ENCODE results near the gene ZNF581.

The ZNF581 gene

DNA sequence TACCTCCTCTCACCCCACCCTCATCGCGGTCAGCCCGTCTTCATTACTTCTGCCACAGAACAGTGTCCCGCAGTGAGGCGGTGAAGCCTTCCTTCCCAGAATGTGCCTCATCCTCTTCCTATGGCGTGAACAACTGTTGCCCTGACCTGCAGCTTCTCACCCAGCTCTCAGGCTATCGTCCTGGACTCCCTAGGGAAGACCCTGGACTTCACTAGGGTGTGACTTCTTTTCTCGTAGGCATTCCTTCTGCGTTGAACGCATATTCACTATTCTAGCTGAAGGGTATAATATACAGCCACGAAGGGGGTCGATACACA, 37.0 kb upstream of the ZNF581 start:
- H4K20me1 ChIP-seq (ENCODE audit: insufficient read depth, low read length), result no peaks in the 10 kb centered on the region

DNA sequence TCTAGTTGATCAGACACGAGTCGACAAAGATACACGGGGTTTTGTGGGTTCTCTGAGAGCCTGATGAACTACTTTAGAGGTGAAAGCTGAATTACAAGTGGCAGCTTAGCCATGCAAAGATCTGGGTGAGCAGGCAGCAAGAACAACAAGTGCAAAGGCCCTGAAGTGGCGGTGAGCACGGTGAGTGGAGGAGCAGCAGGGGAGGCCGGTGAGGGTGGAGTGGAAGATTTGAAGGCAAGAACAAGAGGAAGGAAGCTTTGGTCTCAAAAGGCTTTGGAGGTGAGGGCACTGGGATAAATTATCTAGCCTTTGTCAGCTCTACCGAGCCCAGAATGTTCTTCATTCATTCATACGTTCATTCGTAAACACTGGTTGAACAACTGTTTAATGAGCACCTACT, 36.6 kb upstream of the ZNF581 start:
- Histone ChIP-seq H3F3A (ENCODE audit: insufficient read depth, low read length) (no peaks in the 10 kb centered on the region; the same call in 1 of the 2 replicates), H3K9me2 (ENCODE audit: low read depth, low read length) (no peaks in the 10 kb centered on the region), H3K4me3 (ENCODE audit: low read depth, low read length, poor library complexity, severe bottlenecking) (peak overlapping the region; percentile 85), H3K27ac (ENCODE audit: low read depth, low read length, poor library complexity, severe bottlenecking) (peak overlapping the region; percentile 48), H3K36me3 (ENCODE audit: insufficient read depth, low read length) (peaks cover 19% of the 10 kb centered on the region), H3K9me3 (ENCODE audit: low read length) (no peaks in the 10 kb centered on the region), H3K9ac (ENCODE audit: low read length) (peak overlapping the region; percentile 96; the same call in 1 of the 2 replicates), H3K27me3 (ENCODE audit: insufficient read depth, low read length) (no peaks in the 10 kb centered on the region), H3K79me2 (ENCODE audit: insufficient read depth, low read length) (no peaks in the 10 kb centered on the region), H4K20me1 (ENCODE audit: insufficient read depth, low read length) (no peaks in the 10 kb centered on the region), H2AFZ (ENCODE audit: low read length) (no peak overlapping the region), H3K4me2 (ENCODE audit: low read length) (peak overlapping the region; percentile 89), H3K4me1 (ENCODE audit: insufficient read depth, low read length, severe bottlenecking) (peaks cover 13% of the 10 kb centered on the region)
- TF ChIP-seq EZH2 (IDR thresholded peaks at IDR 0.05; ENCODE audit: borderline replicate concordance, low read length), result no peak
- TF ChIP-seq, protein P1, sequence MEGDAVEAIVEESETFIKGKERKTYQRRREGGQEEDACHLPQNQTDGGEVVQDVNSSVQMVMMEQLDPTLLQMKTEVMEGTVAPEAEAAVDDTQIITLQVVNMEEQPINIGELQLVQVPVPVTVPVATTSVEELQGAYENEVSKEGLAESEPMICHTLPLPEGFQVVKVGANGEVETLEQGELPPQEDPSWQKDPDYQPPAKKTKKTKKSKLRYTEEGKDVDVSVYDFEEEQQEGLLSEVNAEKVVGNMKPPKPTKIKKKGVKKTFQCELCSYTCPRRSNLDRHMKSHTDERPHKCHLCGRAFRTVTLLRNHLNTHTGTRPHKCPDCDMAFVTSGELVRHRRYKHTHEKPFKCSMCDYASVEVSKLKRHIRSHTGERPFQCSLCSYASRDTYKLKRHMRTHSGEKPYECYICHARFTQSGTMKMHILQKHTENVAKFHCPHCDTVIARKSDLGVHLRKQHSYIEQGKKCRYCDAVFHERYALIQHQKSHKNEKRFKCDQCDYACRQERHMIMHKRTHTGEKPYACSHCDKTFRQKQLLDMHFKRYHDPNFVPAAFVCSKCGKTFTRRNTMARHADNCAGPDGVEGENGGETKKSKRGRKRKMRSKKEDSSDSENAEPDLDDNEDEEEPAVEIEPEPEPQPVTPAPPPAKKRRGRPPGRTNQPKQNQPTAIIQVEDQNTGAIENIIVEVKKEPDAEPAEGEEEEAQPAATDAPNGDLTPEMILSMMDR (IDR thresholded peaks at IDR 0.05; ENCODE audit: low read length), result no peak

More for the DNA sequence above, 37.0 kb upstream of the ZNF581 start:
- Histone ChIP-seq H3K4me2 (ENCODE audit: low read length) (peak overlapping the region; percentile 89), H3K36me3 (ENCODE audit: insufficient read depth, low read length) (peaks cover 19% of the 10 kb centered on the region), H3K9me3 (ENCODE audit: low read length) (no peaks in the 10 kb centered on the region), H2AFZ (ENCODE audit: low read length) (no peak overlapping the region), H3F3A (ENCODE audit: insufficient read depth, low read length) (no peaks in the 10 kb centered on the region; the same call in 1 of the 2 replicates), H3K4me1 (ENCODE audit: insufficient read depth, low read length, severe bottlenecking) (peaks cover 14% of the 10 kb centered on the region), H3K79me2 (ENCODE audit: insufficient read depth, low read length) (no peaks in the 10 kb centered on the region), H3K27ac (ENCODE audit: low read depth, low read length, poor library complexity, severe bottlenecking) (peak overlapping the region; percentile 48), H3K9ac (ENCODE audit: low read length) (peak overlapping the region; percentile 96), H3K9me2 (ENCODE audit: low read depth, low read length) (no peaks in the 10 kb centered on the region), H3K27me3 (ENCODE audit: insufficient read depth, low read length) (no peaks in the 10 kb centered on the region), H3K4me3 (ENCODE audit: low read depth, low read length, poor library complexity, severe bottlenecking) (peak overlapping the region; percentile 85)
- TF ChIP-seq, protein P1 (IDR thresholded peaks at IDR 0.05; ENCODE audit: low read length), result no peak
- no peak for TF ChIP-seq EZH2 (IDR thresholded peaks at IDR 0.05; ENCODE audit: borderline replicate concordance, low read length)

DNA sequence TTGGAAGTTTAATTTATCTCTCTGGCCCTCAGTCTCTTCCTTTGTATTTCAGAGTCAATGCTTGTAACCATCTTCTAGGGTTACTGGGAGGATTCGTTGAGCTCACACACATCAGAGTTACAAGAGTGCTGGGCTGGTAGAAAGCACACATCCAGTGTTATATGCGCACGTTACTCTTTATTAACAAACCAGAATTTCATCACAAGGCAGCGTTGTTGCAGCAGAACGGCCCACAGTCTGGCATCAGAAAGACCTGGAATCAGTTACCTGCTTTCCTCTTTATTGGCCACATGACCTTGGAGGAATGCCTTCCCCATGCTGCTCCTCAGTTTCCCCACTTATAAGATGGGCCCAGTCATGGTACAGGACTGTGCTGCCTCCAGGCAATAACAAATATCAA, 34.1 kb upstream of the ZNF581 start:
- Histone ChIP-seq H3K36me3 (ENCODE audit: insufficient read depth, low read length) (peaks cover 19% of the 10 kb centered on the region), H3K9me2 (ENCODE audit: low read depth, low read length) (no peaks in the 10 kb centered on the region), H3K9me3 (ENCODE audit: low read length) (no peaks in the 10 kb centered on the region), H3K4me2 (ENCODE audit: low read length) (no peak overlapping the region), H3K4me1 (ENCODE audit: insufficient read depth, low read length, severe bottlenecking) (peaks cover 12% of the 10 kb centered on the region), H3K27me3 (ENCODE audit: insufficient read depth, low read length) (no peaks in the 10 kb centered on the region), H2AFZ (ENCODE audit: low read length) (no peak overlapping the region), H3K4me3 (ENCODE audit: low read depth, low read length, poor library complexity, severe bottlenecking) (no peak overlapping the region), H3F3A (ENCODE audit: insufficient read depth, low read length) (no peaks in the 10 kb centered on the region; the same call in 1 of the 2 replicates), H4K20me1 (ENCODE audit: insufficient read depth, low read length) (no peaks in the 10 kb centered on the region), H3K79me2 (ENCODE audit: insufficient read depth, low read length) (no peaks in the 10 kb centered on the region), H3K9ac (ENCODE audit: low read length) (no peak overlapping the region), H3K27ac (ENCODE audit: low read depth, low read length, poor library complexity, severe bottlenecking) (no peak overlapping the region)
- TF ChIP-seq EZH2 (IDR thresholded peaks at IDR 0.05; ENCODE audit: borderline replicate concordance, low read length), result no peak
- TF ChIP-seq, protein P1 (IDR thresholded peaks at IDR 0.05; ENCODE audit: low read length), result no peak
